Effector CD4-positive, alpha-beta T cell (primary cell): Measurements from ENCODE around the gene ANGPTL2.

ENCODE experiments used
- DNase-seq: peaks from one replicate; pipeline ENCODE4 v3.0.0-alpha.2; 2020

Gene ANGPTL2

DNA sequence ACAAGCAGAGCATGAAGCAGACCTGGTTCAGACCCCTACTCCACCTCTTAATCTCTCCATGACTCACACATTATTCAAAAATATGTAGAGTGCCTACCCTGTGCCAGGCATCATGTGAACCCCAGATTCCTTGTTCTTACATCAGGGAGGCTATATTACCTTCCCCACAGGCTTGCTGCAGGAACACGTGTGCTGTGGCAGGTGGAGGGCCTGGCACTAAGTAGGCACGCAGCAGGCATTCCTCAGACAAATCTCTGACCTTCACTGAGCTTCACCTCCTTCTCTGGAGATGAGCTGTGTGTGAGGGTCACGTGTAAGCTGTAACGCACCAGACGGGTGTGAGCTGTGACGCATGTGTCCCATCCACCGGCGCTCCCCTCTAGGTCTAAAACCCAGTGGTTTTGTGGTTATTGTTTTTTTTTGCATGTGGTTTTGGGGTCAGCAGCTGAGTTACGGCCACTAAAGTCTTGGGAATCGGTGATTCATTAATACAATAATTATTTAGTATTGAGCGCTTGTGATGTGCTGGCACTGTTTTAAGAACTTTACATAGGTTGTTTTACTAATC is 30.3 kb downstream of the ANGPTL2 start:
- DNase-seq = no peak

DNA sequence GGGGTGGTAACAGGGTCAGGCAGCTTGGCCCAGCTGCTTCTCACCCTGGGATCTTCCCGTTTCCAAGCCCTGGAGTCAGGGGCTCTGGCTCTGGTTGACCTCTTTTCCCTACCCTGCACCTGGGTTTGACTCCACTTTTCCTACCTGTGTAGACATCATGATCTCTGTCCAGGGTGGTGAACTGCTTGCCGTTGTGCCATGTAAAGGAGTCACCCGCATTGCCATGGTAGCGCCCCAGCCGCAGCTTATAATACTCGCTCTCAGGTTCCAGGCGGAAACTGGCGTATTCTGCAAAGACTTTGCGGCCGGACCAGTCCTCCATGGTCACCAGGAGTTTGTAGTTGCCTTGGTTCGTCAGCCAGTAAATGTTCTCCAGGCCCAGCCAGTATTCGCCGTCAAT is 30.9 kb downstream of the ANGPTL2 start:
- DNase-seq = no peak

DNA sequence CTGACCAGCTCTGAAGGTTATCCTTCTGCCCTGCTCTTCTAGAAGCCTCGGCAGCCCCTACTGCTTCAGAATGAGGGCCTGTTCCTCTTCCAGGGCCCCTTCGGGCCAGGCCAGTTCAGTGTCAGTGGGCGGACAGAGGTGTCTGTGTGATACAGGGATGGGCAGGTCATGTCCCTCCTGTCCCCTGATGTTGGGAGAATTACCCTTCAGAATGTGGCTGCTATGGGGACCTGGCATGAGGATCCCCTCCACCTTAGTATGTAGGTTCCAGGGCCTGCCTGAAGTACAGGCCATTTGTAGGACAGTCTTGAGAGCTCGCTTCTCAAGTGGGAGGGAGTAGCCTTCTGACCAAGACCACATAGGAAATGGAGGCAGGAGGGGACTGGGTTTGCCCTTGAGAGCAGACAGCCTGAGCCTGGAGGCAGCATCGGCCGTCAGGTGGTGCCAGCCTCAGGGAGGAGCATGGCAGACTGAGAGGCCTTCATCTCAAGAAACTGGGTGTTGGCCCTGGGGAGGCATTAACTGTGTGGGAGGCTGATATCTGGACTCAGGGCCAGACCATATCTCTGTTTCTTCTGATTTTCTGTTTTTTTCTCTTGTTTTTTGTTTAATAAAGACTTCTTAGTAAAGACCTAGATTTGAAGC is 32.0 kb downstream of the ANGPTL2 start:
- DNase-seq = no peak

DNA sequence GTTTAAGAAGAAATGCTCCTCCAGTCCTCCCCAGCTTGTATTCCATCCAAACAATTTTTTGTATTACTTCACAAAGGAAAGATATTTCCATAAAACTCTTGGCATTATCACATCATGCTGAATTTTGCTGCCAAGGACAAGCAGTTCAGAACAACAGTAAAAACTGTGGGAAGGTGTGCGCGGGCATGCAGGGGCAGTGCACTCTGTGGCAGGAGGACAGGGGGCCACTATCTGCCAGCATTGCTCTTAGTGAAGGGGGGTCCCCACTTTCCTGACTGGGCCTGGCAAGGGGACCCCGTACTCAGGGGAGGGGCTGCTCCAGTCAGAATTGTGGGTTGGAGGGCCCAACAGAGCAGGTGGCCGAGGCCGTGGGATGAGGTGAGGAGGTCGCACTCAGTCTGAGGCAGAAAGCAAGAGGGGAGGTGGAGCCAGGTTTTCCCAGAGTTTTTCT is 32.8 kb downstream of the ANGPTL2 start:
- no peak for DNase-seq

DNA sequence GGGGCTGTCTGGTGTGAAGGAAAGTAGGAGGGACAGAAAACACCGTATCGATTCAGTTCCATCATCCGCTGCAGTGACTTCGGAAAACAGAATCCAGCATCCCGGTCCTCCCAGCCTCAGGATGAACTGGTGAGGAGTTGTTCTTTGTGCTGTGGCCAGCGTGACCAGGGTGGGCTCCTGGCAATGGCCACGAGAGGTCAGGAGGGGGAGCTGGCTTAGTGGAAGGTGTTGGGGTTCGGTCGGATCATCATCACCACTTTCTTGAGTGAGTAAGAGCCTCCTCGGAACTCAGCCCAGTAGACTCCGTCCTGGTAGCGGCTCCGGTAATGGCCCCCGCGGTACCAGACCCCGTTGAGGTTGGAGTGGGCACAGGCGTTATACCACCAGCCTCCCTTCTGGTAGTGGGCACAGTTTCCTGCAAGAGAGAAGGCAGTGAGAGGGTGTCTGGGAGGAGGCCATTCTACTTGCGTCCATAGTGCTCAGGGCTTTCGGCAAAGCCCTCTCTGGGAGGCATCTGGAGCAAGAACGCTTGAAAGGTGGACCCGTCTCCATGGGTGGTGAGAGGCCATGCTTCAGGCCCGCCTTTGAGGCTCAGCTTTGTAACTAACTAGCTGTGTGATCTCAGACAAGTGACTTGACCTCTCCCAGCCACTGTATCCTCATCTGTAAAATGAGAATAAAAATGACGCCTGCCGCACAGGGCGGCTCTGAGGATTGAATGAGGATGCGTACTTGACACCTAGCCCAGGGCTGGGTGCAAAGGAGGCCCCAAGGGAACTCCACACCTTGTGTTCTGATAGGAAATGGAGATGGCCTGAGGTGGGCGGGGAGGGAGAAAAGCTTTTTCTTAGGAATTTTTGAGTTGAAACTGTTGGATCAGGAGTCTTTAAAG is 33.5 kb downstream of the ANGPTL2 start:
- DNase-seq = no peak

DNA sequence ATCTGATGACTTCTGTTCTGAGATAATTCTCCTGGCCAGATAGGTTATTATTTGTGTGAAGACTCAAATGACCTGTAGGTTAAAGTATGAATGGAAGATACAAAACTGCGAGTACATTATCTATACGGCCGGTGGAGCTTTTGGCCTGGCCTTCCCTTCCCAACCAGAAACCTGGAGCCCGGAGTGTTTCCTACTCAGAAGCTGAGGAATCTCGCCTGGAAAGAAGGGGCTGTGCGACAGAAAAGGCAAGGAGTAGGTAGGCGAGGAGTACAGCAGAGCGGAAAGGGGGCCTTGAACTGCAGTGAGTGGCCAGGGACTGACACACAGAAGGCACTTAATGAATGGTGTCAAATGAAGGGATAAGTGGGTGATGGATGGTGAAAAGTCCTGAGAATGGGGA is 34.6 kb downstream of the ANGPTL2 start:
- DNase-seq = no peak

DNA sequence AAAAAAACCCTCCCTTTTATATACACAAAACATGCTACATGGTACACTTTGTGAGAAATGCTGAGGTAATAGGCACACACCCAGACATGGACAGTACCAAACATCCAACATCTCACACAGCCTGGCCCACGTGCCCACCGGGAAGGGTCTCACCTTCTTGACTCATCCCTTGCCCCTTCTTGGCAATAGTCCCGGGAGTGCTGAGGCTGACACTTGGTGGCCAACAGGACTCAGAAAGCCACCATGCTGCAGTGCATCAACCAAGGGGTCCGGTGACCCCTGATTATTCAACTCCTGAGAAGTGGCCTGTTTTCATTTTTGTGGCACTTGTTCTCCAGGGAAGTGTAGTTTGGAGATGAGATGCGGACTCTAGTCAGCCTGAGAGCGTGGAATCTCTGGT is 35.0 kb downstream of the ANGPTL2 start:
- DNase-seq = no peak

DNA sequence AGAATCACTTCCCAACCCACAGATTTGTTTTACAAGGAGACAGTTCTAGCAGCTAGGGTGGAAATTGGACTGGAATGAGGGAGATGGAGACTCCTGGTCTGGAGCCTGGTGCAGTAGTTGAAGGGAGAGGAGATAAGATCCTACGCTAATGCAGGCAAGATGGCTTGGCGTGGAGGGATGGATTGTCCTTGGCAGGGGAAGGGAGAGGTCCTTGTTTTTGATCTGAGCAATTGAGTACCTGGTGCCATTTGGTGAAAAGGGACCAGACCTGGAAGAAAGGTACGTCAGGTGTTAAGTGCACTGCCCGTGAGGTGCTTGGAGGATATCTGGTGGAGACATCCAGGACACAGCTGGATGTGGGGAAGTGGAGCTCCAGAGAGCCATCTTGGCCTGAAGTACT is 35.7 kb downstream of the ANGPTL2 start:
- DNase-seq = no peak

DNA sequence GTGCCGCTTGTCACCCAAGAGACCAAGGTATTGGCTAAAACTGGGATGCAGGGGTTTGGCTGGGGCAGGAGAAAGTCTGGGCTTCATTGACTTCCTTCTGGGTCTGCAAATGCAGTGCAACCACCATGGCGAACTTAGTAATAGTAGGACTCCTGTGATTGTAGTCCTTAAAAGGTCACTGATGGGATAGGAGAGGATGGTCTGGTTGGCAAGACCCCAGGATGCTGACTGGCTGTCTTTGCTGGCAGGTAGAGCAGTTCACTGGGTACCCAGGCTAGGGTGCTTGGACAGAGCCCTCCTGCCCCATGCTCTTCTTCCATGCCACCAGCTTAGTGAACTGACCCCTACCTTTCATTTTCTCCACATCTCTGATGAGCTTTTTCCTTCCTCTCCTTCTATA is 37.2 kb downstream of the ANGPTL2 start:
- DNase-seq = no peak

DNA sequence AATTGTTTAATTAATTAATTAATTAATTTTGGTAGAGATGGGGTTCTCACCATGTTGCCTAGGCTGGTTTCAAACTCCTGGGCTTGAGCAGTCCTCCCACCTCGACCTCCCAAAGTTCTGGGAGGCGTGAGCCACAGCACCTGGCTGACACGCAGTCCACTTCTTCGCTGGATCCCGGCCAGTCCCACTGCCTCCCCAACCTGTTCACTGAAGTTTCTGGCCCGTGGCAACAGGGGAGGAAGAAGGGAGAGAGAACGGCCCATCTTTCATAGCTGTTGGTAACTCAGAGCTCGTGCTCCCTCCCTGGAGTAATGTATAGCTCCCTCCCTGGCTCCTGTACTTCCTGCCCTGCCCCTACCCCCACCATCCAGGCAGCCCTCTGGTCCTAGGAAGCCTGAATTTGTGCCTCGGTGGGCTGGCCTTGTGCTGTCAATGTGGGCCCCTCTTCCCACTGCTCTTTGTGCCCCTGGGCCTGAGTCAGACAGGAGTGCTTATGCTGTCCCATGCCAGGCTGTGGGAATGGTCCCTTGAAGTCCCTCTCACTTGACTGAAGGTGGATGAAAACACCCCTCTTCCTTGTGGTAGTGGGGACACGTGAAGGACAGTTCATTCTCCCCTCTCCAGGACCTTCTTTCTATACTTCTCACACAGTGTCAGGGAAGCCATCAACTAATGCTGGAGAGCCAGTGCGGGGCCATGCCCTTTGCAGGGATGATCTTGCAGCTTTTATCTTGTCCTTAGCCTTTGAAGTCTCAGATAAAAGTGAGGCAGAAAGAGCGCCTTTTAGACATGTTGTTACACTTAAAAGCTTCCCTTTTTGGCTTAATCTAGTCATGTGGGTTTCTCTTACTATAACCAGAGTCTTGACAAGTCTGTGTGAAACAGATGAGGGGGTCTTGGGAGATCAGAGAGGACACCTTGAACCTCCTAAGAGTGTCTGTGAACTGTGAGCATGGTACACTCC is 38.1 kb downstream of the ANGPTL2 start:
- no peak for DNase-seq

DNA sequence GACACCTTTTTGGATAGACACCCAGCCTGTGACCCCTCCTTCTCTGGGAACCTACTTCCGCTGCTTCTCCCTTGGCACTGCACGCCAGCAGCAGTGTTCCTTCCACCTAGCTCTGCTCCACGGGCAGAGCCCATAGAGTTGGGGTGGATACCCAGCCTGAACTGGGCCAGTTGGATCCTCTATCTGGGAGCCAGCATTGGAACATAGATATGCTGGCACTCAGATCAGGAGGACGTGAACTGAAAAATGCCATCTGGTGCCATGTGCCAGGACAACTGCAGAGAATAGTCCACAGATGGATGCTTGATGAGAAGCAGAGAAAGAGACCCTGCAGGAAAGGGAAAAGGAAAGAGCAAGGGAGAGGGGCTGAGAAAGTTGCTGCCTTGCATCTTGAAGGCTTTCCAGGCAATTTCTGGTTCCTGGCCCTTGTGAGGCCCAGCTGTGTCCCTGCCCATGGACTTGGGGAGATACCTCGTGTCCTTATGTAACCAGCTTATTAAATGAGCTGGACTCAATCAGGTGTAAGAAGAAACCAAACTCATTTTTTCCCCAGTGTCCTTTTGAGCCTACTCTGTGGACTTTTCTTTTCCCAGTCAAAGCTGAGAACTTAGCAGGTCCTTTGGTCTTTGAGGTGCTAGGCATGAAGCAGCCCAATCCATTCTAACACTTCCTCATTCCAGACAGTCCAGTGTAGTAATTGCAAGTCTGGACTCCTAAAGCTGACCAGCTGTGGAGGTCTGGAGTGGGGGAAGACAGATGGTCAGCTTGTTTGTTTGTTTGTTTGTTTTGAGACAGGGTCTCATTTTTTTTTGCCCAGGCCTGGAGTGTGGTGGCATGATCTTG is 39.1 kb downstream of the ANGPTL2 start:
- DNase-seq = no peak

DNA sequence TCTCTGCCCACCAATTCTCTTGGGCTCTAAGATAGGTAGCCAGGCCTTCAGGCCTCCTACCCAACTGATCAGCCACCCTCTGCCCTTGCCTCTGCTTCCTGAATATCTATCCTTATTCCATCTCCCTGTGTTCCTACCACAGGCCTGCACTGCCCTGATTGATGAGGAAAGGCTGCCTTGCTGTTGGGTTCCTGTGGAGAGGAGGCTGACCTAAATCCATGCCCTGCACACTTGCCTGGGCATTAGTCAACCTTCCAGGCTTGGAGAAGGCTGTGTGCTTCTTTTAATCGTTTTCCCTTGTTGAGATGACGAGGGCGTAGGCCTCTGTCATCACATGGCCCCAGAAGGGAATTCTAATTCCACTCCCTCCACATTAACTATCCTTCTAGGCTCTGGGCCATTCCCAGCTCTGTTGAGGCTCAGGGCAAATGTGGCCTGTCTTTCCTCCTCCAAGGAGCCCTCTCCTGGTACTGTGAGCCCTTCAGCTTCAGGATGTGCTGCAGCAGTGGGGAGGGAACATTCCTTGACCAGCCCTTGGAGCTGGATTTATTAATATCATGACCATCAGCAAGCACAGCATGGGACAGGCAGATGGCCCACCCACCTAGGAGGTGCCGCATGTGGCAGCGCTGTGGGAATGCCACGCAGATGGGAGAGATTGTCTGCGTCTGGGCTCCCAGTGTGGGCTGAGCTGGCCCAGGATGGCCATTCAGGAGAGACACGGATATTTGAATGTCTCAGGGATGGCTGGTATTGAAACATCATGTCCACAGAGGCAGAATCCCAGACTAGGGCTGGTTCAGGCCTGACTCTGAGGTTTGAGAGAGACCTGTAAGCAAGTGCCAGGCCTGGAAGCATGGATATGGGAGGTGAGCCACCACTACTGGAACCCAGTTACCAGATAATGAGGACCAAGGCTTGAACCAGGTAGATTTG is 40.9 kb downstream of the ANGPTL2 start:
- DNase-seq = no peak

DNA sequence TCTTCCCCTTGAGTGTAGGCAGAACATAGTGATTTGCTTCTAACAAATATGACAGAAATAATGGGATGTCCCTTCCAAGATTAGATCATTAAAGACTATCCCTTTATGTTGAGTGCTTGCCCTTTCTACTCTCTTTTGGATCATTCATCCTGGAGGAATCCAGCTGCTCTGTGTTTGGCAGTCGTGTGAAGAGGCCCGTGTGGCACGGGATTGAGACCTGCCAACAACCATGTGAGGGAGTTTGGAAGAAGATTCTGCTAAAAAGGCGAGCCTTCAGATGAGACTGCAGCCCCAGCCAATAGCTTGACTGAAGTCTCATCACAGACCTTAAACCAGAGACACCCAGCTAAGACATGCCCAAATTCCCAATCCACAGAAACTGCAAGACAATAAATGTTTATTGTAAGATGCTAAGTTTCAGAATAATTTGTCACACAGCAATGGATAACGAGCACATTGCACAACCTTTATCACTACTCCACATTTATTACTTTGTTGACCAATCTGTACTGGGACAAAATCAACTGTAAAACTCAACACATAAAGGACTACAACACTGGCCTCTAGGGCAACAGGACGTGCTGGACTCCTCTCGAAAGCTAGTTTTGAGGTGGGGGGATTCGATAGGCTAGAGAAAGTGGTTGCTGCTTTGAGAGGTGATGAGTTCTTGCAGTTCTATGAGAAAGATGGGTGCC is 42.8 kb downstream of the ANGPTL2 start:
- no peak for DNase-seq

DNA sequence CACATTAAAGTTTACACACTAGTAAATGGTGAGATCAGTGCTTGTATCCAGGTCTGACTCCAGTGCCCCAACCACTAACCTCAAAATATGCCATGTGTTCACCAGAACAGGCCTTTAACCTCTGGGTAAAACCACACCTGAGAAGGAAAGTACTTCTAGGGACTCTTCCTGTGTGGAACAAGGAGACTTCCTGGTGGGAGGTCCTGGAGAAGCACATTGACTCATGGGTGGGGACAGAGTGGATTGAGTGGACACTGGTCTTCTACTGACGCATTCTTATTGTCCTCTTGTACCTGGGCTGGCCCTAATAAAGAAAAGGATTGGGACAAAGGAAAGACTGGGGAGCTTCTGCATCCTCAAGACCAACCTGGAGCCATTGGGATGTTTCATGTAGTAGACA is 43.4 kb downstream of the ANGPTL2 start:
- no peak for DNase-seq

DNA sequence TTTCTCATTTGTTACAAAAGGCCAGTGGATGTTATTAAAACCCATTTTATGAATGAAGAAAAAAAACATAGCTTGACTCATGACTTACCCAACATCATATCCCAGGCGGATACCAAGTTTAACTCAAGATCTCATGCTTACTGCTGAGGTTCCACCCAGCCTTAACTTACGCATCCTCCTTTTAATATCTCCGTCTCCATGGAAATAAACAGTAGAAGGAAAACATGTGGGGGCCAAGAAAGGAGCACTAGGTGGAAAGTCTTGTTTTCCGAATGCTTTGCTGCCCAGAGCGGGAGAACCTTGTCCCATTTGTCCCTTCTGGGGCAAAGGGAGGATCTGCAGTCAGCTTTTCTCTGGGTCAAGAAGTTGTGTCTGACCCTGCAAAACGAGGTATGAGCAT is 44.1 kb downstream of the ANGPTL2 start:
- DNase-seq = no peak

DNA sequence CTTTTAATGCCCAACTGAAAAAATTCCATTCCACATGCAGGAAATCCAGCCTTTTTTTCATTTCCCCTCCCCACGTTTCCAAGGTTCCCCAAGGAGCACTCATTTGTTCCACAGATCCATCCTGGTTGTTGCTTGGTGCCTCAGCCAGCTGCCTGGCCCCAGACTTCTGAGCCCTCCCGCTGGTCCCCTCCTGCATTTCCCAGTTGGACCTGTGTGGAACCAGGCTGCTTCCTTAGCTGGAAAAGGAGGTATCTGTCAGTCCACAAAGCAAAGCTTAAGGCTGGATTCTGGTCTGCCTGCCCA is 44.8 kb downstream of the ANGPTL2 start:
- DNase-seq = no peak

DNA sequence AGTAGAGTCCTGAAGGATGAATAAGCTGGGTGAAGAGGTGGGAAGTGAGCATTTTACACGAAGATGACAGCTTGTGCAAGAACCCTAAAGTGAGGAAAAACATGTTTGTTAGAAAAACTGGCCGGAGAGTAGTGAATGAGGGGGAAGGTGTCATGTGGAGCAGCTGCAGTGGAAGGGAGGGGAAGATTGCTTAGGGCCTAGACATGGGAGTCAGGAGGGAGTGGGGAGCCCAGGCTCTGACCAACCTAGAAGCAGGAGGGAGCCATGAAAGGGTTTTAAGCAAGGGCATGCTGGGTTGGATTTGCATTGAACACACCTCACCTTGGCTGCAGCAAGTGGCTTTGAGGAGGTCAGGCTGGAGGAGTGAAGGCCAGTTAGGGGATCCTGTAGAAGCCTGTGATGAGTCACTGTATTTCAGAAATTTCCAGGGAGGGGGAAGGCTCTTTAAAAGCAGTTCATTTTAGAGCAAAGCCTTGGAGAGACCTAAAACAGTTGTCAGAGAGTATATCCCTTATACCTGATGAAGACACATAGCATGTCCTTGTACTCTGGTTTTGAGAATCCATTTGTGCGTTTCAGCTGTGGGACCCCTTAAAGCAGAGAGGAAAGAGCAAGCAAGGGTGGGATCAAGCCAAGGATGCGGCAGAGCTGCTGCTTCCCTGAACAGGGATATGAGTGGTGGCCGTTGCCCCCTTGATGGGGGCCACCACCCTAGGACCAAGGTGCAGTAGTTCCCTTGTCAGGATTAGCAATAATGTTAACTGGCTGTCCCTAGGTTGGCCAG is 45.4 kb downstream of the ANGPTL2 start:
- no peak for DNase-seq

DNA sequence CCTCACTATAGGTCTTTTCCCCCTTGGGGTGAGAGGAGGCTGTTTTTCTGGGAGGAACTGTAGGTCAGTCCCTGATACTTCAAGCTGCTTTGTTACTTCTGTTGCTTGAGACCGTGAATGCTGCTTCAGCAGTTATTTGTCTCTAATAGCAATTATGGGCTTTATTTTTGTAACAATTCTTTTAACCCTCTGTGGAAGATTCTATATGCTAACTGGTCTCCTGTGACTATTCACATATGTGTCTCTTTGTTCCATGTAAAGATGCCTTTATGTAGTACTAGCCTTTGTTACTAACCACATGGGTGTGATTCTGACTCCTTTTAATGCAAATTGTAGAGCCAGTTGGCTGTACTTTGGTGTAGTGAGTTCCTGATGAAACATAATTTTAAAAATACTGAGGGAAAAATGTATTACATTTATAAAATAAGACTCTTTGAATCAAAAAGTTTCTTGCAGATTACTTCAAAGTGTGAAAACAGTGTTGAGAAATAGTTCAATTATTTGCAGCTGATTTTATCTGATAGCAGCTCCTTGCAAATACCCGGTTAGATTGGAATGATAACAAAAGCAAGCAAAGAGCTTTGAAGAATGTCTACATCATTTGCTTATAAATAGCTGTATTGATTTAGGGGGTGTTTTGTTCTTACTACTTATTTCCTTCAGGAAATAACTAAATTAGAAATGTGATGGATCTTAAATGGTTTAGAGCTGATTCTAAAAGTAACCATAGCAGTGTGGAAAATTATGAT is 46.6 kb downstream of the ANGPTL2 start:
- DNase-seq = no peak
